HepG2 (cell line): ENCODE data around the gene TMEM19. TPM values are rescaled to one million over a fixed set of nuclear protein-coding genes. Genes with fewer than 3 reads are reported as not detected.

Experiments
- ASH2L ChIP-seq: fragments of 300-600, 200-600 bp; sonication (generic); IDR thresholded peaks from 2 replicates; pipeline ENCODE4 v1.7.0; 2017; ENCODE audit warnings: low read depth, mild to moderate bottlenecking, moderate library complexity, mixed read lengths, low read length; ENCODE audit not compliant: insufficient read length
- CC2D1A ChIP-seq: sonication (generic); formaldehyde crosslinking; IDR thresholded peaks from 2 replicates; pipeline ENCODE4 v1.8.1; 2023; ENCODE audit warnings: mild to moderate bottlenecking, missing genetic modification reagents
- DRAP1 ChIP-seq: IDR thresholded peaks from 2 replicates; pipeline ENCODE4 v1.6.1; 2016; ENCODE audit warnings: missing genetic modification reagents, missing compliant biosample characterization
- FOXO4 ChIP-seq: sonication (generic); formaldehyde crosslinking; conservative IDR thresholded peaks from 2 replicates; pipeline ENCODE4 v1.8.1; 2023; ENCODE audit warnings: missing genetic modification reagents
- HMGXB4 ChIP-seq, 2 experiments: sonication (generic) in 1 of 2; formaldehyde crosslinking in 1 of 2; IDR thresholded peaks; 2 replicates each; pipeline versions ENCODE4 v1.4.0 to v1.6.1; 2018 to 2020; ENCODE audit warnings: missing genetic modification reagents in 2 of 2, borderline replicate concordance in 1 of 2, low read depth in 1 of 2, mild to moderate bottlenecking in 1 of 2, missing biosample characterization in 1 of 2
- HOMEZ ChIP-seq: IDR thresholded peaks from 2 replicates; pipeline ENCODE4 v1.6.1; 2016; ENCODE audit warnings: low read depth
- KLF16 ChIP-seq, 2 experiments: sonication (generic) in 1 of 2; formaldehyde crosslinking in 1 of 2; IDR thresholded peaks; 2 replicates each; pipeline versions ENCODE4 v1.6.1 to v1.8.0; 2016 to 2023; ENCODE audit warnings: missing genetic modification reagents in 2 of 2, missing compliant biosample characterization in 1 of 2
- MTA1 ChIP-seq: sonication (generic); formaldehyde crosslinking; IDR thresholded peaks from 2 replicates; pipeline ENCODE4 v1.4.0; 2020; ENCODE audit warnings: missing genetic modification reagents, mild to moderate bottlenecking, borderline replicate concordance
- MYNN ChIP-seq: sonication (generic); formaldehyde crosslinking; IDR thresholded peaks from 2 replicates; pipeline ENCODE4 v1.4.0; 2020; ENCODE audit warnings: mild to moderate bottlenecking, low read depth, missing genetic modification reagents
- NFE2L2 ChIP-seq: fragments of 150-350 bp; IDR thresholded peaks from 2 replicates; pipeline ENCODE4 v1.6.1; 2014; ENCODE audit warnings: low read length
- PPARG ChIP-seq: conservative IDR thresholded peaks from 2 replicates; pipeline ENCODE4 v1.6.1; 2016; ENCODE audit warnings: missing biosample characterization, missing genetic modification reagents
- SMYD3 ChIP-seq: sonication (generic); formaldehyde crosslinking; IDR thresholded peaks from 2 replicates; pipeline ENCODE4 v1.8.1; 2023; ENCODE audit warnings: mild to moderate bottlenecking, missing genetic modification reagents
- SRSF1 ChIP-seq: fragments of 200-400 bp; formaldehyde crosslinking; optimal IDR thresholded peaks from 2 replicates; pipeline ENCODE3; 2017; ENCODE audit warnings: mild to moderate bottlenecking, low read depth, low read length, moderate library complexity
- TSC22D2 ChIP-seq: sonication (generic); formaldehyde crosslinking; IDR thresholded peaks from 2 replicates; pipeline ENCODE4 v1.5.1; 2020; ENCODE audit warnings: missing genetic modification reagents, mild to moderate bottlenecking, borderline replicate concordance
- UBTF ChIP-seq: sonication (generic); formaldehyde crosslinking; IDR thresholded peaks from 2 replicates; pipeline ENCODE4 v1.4.0; 2020; ENCODE audit warnings: mild to moderate bottlenecking, missing genetic modification reagents
- ZBTB25 ChIP-seq: IDR thresholded peaks from 2 replicates; pipeline ENCODE4 v1.6.1; 2018; ENCODE audit warnings: missing genetic modification reagents
- ZKSCAN5 ChIP-seq: sonication (generic); formaldehyde crosslinking; IDR thresholded peaks from 2 replicates; pipeline ENCODE4 v1.5.1; 2020; ENCODE audit warnings: mild to moderate bottlenecking, missing genetic modification reagents
- ZNF253 ChIP-seq: sonication (generic); formaldehyde crosslinking; IDR thresholded peaks from 2 replicates; pipeline ENCODE4 v1.8.0; 2022; ENCODE audit warnings: mild to moderate bottlenecking, missing genetic modification reagents, borderline replicate concordance
- ZNF430 ChIP-seq: sonication (generic); formaldehyde crosslinking; IDR thresholded peaks from 2 replicates; pipeline ENCODE4 v1.9.0; 2021; ENCODE audit warnings: mild to moderate bottlenecking, missing genetic modification reagents
- ZNF839 ChIP-seq: sonication (generic); formaldehyde crosslinking; IDR thresholded peaks from 2 replicates; pipeline ENCODE4 v1.4.0; 2020; ENCODE audit warnings: missing genetic modification reagents, mild to moderate bottlenecking, borderline replicate concordance
- polyA plus RNA-seq, 8 experiments: library from polyadenylated mRNA; depleted of rRNA in 3 of 8; stranded (reverse) in 7 of 8; unstranded in 1 of 8; fragments of >200 nt; fragmentation: Illumina TruSeq in 4 of 8; extraction: Trizol in 4 of 8; gene quantifications; 2 replicates each; pipeline versions ENCODE4 v1.2.1 to v1.2.3, GENCODE V29; 2011 to 2016; ENCODE audit warnings: low read depth in 4 of 8, missing spikeins in 1 of 8, mixed read lengths in 1 of 8; ENCODE audit not compliant: insufficient read depth in 1 of 8
- total RNA-seq, 5 experiments: library from RNA; depleted of rRNA; stranded (reverse); fragments of >200 nt; fragmentation: Illumina TruSeq; extraction: Trizol; gene quantifications; 2 replicates each; pipeline ENCODE4 v1.2.3, GENCODE V29; 2016; ENCODE audit warnings: low read depth in 1 of 5

The TMEM19 gene
- total and polyA plus RNA-seq, 2 of the 13 experiments (the other 11 are each of a cell fraction or from before 2014, with no cell fraction given) = 16.9 to 22.5 TPM

- TF ChIP-seq ZBTB25 (CRISPR knock-in tag) (no peak), KLF16 (CRISPR knock-in tag; IDR thresholded peaks at IDR 0.05) (no peak), CC2D1A (CRISPR knock-in tag) (no peak), ZNF839 (CRISPR knock-in tag) (peak; percentile 21; the same call in 1 of the 2 replicates), PPARG (no peak), HMGXB4 (CRISPR knock-in tag; IDR thresholded peaks at IDR 0.05; ENCODE audit: borderline replicate concordance in 1 of 2, low read depth in 1 of 2) (peak in 1 of 2 experiments; percentile 71; a peak in 1 of 4 replicates), ZNF253 (CRISPR knock-in tag) (no peak), ZNF430 (no peak; the same call in 1 of the 2 replicates), ZKSCAN5 (CRISPR knock-in tag) (no peak), DRAP1 (CRISPR knock-in tag) (no peak), NFE2L2 (no peak), MYNN (CRISPR knock-in tag) (no peak), ASH2L (peak; percentile 64), HOMEZ (CRISPR knock-in tag) (no peak), UBTF (CRISPR knock-in tag) (peak; percentile 90), SRSF1 (peak; percentile 40), SMYD3 (CRISPR knock-in tag) (no peak), FOXO4 (0 out of 2 replicates have a peak, but pooled peaks have one; percentile 79), TSC22D2 (0 out of 2 replicates have a peak, but pooled peaks have one; percentile 12), MTA1 (CRISPR knock-in tag) (no peak; the same call in 1 of the 2 replicates)
These were observed 22.9 kb upstream of the TMEM19 start (continued) for GRCh38 chr12:71662849-71663560.
